Lower leg skin (tissue), 3 donors: ENCODE data around the gene FOXK1.

Experiments used
- CTCF ChIP-seq, 3 donors: fragments of 450-650 bp; IDR thresholded peaks; one replicate each; pipeline ENCODE4 v1.5.1; 2016; ENCODE audit warnings: antibody characterized with exemption in 3 of 3, mild to moderate bottlenecking in 3 of 3, moderate library complexity in 2 of 3
- POLR2A ChIP-seq, 2 donors: fragments of 450-650 bp; IDR thresholded peaks; one replicate each; pipeline ENCODE4 v1.6.1; 2016 to 2017; ENCODE audit warnings: antibody characterized with exemption in 2 of 2, mild to moderate bottlenecking in 1 of 2, moderate library complexity in 1 of 2

- TF ChIP-seq CTCF (IDR thresholded peaks at IDR 0.05) = no peak
- TF ChIP-seq POLR2A (IDR thresholded peaks at IDR 0.05) = no peak
These were observed 65.7 kb downstream of the FOXK1 start for GRCh38 chr7:4747746-4748145.
